HG03571 (cell line): ENCODE data around the gene ARHGAP32.
"Not testable (repeated sequence)": the region's sequence is repeated elsewhere in the genome, so short reads cannot be mapped to it uniquely, and the experiment has no call there.

ENCODE experiments used
- ATAC-seq: cut with Tn5 transposase; IDR thresholded peaks from one replicate; pipeline ENCODE4 v1.9.1; 2021; ENCODE audit not compliant: unreplicated experiment

The ARHGAP32 gene

DNA sequence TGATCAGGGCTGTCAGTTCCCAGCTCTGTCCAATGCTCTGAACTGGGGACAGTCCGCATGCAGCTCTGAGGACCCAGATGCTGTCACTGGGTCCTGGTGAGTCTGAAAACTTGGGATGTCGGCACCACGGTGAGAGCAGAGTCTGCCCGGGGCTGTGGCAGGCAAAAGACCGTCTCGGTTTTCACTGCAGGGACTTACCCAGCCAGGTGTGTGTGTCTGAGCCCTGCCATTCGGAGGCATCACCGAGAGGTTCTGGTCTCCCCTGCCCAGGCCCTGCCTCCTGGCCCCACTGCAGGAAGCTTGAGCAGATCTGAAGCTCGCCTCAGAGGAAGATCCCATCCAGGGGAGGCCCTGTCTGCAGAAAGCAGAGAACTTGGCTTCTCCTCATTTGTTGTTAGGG, 254.6 kb downstream of the ARHGAP32 start:
- ATAC-seq = no peak

DNA sequence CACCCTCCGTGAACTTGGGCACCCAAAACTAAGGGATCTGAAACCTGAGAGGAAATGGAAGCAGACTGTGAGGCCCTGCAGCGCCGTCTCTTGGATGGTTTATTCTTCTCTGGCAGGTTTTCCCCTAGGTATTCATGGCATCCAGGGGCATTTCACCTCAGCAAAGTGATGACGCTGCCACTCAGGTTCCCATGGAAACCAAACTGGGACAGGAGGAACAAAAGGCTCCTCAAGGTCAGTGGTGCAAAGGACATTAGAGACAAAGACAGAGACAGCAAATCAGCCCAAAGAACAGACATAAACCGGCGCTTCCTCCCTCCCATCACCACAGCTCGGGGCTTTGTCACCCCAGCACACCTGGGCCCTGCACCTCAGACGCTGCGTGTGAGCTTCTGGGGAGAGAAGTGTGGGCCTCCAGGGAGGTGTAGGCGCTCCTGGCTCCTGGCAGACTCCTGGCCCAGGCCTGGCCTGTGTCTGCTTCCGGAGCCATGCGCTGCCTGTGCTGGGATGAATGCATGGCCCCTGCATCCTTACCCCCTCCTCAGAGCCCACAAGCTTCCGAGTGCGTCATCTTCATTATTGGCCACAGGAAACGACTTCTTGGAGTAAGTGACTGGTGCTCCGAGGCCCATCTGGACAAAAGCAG, 255.4 kb downstream of the ARHGAP32 start:
- ATAC-seq = no peak

DNA sequence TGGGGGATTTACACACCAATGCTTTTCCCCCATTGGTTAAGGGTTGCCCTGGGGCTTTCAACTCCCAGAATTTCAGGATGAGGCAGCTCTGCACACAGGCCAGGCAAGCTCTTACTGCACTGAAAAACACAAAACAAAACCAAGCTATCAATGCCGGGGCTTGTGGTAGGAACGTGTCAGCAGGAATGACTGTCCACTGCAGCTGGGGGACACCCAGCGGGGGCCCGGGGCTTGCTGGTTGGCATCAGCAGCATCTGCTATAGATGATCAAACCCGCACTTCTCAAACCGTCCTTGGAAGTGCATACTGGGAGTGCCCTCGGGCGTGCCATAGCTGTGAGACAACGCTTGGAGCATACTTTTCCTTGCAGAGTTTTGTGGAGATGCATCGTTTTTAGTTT, 257.2 kb downstream of the ARHGAP32 start:
- ATAC-seq = no peak

DNA sequence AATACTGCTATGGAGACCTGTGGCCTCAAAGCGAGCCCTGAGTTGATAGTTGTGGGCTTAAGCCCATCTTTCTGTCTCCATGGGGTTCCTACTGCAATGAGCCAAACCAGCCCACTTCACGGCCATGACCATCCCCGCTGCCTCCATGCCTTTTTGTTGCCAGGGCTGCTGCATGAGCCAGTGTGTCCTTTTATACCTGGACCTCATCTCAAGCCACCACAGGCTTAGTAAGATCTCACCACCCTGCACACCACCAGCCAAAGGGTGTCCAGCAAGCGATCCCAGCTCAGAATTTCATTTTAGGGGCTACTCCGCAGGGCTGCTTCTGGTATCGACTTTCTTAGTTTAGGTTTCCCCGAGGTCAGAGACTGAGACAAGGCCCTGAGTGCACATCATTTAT, 257.8 kb downstream of the ARHGAP32 start:
- no peak for ATAC-seq

DNA sequence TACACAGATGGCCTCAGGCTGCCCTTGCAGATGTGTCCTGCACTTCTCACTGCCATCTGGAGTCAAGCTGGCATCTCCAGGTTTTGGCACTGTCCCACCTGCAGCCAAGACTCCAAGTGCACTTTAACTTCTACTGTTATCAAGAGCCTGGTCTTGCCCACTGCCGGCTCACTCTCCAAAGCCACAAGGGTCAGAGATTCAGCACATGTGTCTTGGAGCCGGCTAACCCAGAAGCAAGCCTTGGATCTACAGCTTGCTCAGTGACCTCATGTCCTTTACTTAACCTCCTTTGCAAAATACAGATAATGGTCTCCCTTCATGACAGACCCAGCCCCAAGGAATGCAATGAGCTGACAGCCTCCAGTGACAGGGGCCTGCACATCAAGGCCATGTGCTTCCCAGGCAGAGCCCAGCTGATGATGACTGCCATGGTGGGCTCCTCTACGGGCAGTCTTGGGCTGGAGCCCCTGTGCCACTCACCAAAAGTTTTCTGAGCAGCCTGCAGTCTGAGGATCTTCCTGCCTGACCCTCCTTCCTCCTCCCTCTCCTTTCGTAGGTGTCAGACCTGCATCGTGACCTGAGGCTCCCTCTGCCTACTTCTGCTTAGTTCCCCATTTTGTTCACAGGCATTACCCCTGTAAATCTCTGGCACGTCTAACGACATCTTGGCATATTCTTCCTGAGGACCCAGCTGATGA, 258.5 kb downstream of the ARHGAP32 start:
- no peak for ATAC-seq

DNA sequence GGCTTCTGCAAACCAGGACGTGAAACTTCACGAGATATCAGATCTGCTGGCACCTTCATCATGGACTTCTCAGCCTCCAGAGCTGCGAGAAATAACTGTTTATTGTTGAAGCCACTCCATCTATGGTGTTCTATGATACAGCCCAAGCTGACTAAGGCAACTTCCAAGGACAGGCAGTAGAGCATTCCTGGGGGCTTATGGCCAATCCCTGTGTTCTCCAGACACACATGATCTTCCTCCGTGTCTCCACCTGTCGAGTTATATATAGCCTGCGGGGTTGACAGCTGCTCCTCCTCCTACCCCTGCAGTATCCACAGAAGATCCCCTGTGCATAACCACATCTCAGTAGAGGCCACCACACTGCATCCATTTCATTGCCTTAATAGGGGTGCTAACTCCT, 260.5 kb downstream of the ARHGAP32 start:
- ATAC-seq = no peak

DNA sequence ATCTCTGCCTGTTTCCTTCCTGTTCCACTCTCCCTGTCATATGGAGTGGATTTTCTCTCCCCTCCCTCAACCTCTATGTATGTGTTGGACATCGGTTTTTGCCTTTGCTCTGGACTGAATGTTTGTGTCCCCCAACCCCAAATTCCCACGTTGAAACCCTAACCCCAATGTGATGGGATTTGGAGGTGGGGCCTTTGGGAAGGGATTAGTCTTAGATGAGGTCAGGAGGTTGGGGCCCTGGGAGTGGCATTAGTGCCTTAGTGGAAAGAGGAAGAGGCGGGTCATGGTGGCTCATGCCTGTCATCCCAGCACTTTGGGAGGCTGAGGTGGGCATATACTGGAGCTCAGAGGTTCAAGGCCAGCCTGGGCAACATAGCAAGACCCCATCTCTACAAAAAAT, 261.1 kb downstream of the ARHGAP32 start:
- ATAC-seq = no peak

DNA sequence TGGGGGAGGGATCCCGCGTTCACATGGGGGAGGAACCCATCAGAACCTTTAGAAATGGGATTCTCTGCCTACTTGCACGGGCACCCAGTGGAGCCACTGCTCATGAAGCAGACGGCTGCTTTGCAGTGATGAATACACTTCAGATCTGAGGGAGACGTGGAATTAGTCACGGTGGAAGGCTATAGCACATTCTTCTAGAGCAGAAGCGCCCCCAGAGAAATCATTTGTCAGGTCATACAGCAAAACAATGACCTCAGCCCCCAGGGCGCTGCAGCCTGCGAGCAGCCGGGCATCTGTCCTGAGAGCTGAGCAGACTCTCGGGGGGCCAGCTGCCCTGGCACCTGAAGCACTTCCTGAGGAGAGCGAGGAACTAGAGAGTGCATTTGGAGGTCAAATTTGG, 262.1 kb downstream of the ARHGAP32 start:
- no peak for ATAC-seq

DNA sequence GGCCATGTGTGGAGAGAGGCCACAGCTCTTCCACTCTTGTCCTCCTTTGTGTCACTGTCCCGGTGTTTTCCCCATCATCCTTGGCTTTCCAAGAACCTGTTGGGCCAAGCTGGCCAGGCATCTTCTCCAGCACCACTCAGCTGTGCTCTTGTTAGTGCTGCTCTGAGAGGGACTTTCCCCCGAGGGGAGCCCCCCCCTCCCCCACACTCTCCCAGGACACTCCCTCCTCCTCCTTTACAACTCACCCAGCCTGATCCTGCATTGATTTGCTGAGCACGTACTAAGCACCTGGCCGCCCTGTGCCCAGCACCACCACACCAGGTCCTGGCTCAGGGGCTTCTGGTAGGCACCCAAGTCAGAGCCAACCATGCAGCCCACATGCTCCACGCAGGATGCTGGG, 262.7 kb downstream of the ARHGAP32 start:
- ATAC-seq = no peak

DNA sequence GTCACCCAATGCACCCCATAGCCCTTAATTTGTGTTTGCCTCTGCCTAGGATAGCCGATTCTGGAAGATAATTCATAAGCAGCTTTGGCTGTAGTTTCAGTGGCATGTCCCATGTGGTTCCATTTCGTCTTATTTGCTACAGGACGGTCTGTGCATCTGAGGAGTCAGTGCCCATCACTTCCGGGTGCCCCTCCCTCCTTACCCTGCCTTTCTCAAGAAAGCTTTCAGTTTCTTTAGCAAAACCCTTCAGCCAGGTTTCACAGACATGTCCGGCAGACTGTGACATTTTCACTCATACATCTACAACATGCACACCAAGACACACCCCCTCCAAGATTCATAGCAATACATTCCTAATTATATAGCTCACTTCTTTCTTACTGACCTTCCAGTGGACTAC, 263.7 kb downstream of the ARHGAP32 start:
- peak; percentile 98 for ATAC-seq

DNA sequence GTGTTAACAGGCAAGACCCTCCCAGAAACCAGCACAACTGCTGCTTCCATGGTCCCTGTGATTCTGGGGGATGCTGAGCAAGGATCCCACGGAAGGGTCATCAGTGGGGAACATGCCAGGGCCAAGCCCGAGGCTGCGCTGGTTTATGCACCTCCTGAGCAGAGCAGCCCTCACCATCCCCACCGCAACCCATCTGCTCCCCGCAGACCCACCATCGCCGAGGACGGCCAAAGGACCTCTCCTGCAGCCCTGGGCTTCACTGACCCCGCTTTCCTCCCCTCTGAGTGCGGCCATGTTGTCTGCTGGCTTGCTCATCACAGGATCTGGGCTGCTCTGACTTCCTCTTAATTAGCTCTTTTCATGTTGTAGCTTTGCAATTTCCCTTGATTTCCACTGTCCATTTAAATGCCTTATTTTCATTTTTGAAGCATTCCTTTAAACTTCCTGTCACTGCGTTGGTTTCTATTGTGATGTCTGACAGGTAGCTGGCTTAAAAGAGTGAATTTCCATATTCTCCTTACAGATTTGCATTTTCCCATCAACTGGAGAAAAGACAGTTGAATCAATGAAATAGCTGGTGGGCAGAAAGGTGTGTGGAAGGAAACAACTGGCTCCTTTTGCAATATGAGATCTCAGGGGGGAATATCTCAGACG, 264.3 kb downstream of the ARHGAP32 start:
- no peak for ATAC-seq

DNA sequence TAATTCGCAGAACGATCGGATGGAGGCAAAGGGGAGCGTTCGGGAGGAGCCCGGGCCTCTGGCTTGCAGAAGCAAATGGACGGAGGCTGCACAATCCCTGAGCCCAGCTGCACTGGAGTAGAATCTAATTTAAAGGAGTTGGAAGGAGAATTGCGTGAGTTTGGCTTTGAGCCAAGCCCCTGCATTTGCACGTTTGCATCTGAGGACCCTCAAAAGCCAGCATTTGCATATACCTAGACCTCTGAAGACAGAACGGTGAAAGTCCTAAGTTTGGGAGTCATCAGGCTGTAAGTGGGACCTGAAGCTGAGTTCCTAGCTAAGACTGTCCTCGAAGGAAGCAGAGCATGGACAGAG, 265.0 kb downstream of the ARHGAP32 start:
- ATAC-seq = no peak

DNA sequence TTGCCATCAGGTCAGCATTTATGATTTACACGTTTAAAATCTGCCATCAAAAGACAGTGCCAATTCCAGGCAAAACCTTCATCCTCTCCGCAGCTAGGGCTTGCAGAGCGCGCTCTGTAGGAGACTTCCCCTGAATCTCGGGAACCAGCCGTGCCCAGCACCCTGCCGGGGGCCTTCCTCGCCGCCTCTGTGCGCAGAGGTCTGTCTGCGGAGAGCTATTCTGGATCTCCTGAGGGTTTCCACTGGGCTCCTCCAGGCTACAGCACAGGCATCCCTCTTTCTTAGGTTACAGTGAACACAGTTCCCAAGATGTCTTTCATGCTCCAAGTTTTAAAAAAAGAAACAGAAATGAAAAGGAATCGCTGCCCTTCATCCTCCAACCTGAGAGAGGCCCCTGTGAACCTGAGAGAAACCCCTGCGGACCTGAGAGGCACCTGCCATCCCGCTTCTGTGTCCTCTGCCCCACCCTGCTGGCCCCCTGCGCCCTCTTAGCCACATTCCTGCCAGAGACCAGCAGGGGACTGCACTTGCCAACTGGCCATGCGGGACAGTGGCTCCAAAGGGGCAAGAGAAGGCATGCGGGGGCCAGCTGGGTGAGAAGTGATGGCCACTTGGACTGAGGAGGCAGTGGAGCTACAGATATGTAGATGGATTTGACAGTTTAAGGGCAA, 265.6 kb downstream of the ARHGAP32 start:
- ATAC-seq = no peak

DNA sequence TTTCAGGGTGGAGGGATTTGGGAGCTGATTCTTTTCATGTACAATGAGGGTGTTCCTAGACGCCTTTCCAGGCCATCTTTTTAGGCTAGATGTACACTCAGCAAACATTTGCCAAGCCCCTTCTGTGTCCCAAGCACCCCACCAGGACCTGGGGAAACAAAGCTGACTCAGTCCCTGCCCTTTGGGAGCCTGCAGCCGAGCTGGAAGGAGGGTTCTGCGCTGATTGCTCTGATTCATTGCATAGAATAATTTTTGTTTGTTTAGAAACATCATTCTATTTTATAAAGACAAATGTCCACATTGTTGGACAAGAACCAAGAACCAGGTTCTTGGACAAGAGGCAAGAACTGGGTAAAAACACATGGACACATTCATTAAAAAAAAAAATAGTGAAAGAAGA, 266.1 kb downstream of the ARHGAP32 start:
- ATAC-seq = no peak

DNA sequence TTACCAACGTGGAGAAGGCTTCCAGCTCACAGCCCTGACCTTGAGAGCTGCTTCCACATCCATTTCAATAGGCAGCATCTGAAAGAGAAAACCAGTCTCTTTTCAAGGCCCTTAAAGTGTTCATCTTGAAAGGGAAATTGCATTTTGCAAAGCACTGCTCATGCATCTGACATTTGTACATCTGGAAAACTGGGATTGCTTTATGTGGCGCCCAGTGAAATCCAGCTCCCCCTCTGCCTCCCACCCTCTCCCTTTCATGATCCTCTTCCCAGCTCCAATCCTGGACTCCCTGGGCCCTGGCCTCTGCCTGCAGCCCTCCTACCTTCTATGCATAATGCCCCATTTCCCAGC, 266.9 kb downstream of the ARHGAP32 start:
- ATAC-seq = no peak

DNA sequence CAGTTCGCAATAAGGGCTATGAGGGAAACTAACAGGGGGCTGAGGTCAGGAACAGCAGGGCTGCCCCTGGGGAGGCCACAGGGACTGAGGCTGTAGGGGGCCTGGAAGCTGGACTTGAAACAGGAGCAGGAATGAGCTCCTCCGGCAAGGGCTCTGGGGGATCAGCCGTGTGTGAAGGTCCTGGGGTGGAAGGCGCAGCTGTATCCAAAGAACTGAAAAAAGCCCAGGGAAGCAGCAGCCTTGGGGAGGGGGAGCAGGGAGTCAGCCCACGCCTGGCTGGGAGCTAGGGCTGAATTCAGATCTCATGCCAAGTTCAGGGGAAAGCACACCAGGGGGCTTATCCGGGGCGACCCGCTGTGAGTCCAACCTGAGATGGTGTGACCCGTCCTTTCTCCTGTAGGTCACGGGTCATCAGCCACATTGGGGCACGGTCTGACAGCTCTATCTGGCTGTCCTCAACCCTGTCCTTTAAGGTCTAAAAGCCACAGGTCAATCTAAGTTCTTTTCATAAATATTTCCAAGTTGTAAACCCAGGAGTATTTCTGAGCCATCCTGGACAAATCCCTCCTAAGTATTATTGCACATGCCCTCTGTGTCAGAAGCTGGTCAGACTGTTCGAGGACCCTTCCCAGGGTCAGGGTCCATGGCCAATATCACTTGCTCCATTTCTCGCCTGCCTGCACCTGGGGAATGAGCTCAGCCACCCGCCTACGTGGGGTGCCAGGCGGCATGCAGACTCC, 267.4 kb downstream of the ARHGAP32 start:
- no peak for ATAC-seq

DNA sequence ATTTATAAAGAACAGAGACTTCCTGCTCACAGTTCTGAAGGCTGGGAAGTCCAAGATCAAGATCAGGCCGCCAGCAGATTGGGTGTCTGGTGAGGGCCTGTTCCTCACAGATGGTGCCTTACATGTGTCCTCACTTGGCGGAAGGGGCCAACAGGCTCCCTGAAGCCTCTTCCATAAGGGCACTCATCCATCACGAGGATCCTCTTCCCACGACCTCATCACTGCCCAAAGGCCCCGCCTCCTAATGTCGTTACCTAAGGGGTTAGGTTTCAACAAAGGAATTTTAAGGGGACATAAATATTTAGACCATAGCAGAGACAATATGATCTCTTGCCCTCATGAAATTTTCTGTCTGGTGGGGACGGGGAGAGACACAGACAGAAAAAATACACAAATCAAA, 268.0 kb downstream of the ARHGAP32 start:
- no peak for ATAC-seq

DNA sequence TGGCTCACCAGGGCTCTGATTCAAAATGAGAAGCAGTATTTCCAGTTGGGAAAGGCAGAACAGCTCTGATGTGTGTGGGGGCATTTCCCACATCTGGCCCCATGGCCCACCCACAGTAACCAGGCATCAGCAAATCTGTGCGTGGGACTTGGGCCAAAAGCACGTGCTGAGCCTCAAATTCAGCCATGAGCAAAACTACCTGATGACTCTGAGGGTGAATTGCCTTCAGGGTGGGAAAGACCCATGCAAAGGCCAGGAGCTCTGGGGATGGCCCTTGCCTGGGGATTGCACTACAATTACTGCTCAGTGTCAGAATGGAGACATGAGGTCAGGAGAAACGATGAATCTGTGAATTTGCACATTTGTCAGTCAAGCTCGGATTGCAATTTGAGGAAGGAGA, 270.3 kb downstream of the ARHGAP32 start:
- no peak for ATAC-seq

DNA sequence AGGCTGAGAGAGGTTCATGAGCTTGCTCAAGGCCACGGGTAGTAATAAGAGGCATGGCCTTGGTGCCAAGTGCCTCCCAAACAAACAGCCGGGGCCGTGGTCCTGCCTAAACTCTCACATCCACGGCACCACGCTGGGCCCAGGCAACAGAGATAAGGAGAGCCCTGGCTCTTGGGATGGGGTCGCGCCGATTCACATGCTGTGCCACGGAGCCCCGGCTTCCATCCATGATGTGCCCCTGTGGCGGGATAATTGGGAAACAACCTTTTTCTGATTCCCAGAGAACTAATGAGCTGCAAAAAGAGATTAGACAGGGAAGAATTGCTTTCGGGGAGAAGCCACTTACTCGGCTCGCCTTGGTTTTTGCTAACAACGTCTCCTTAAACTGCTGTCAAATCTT, 271.5 kb downstream of the ARHGAP32 start:
- ATAC-seq = no peak

DNA sequence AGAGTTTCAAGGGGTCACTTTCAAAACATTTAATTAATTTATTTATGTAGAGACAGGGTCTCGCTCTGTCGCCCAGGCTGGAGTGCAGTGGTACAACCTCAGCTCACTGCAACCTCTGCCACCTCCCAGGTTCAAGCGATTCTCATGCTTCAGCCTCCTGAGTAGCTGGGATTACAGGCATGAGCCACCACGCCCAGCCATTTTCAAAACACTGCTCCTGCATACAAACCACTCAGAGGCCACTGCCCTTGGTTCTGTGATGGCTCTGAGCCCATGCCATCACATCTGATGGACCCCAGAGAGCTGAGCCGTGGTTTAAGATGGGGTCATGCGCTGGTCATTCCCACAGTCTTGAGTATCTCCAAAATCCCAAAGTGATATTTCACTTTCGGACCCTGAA, 272.5 kb downstream of the ARHGAP32 start:
- not testable (repeated sequence) for ATAC-seq

DNA sequence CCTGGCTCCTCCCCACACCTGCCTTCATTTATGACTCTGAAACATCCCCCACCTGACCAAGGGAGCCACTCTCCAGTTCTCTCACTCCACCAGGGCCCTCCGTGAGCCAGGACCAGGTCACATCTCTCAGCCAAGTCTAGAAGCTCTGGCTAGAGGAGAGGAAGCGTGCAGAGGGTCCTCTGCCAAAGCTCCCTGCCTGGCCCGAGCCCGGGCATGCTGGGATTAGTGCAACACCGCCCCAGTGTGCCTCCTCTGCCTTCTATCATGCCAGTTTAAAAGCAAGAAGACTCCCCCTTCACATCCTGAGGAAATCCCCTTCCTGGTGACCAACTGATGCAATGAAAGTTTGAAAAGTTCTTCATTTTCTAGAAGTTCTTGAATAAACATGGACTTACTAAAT, 272.9 kb downstream of the ARHGAP32 start:
- no peak for ATAC-seq
